OCI-LY7 (cell line): ENCODE results near the gene CDC42BPG.

Experiments
- CTCF ChIP-seq: fragments of 200-600 bp; sonication (generic); conservative IDR thresholded peaks from 2 replicates; pipeline ENCODE4 v1.5.1; 2014; ENCODE audit warnings: mild to moderate bottlenecking, antibody characterized with exemption, low read length, moderate library complexity, mixed read lengths
- EZH2phosphoT487 ChIP-seq: fragments of 200-600 bp; sonication (generic); IDR thresholded peaks from 2 replicates; pipeline ENCODE4 v1.6.1; 2018; ENCODE audit warnings: low read depth, borderline replicate concordance, mild to moderate bottlenecking, mixed run types, antibody characterized with exemption, low read length, moderate library complexity, mixed read lengths

- peak; percentile 44 for TF ChIP-seq CTCF
- no peak for TF ChIP-seq EZH2phosphoT487
Measured at GRCh38 chr11:64804346-64805210, 39.9 kb downstream of the CDC42BPG start.
